GM18520 (cell line): ENCODE results near the gene C3orf18.

Experiments used
- ATAC-seq: cut with Tn5 transposase; IDR thresholded peaks from one replicate; pipeline ENCODE4 v1.9.1; 2021; ENCODE audit not compliant: unreplicated experiment

Gene C3orf18

GRCh38 chr3:50567386-50568167 is at the start of gene C3orf18:
Gene C3orf18, minus strand, starts transcription at chr3:50567747. Its CDS starts 2,048 bp downstream, at chr3:50565699.
- peak; percentile 81 for ATAC-seq

GRCh38 chr3:50616770-50617095 is 49.2 kb upstream of the C3orf18 start:
- peak; percentile 59 for ATAC-seq

GRCh38 chr3:50616003-50616769 is 48.6 kb upstream of the C3orf18 start:
- peak; percentile 38 for ATAC-seq

- no peak for ATAC-seq
Observed at GRCh38 chr3:50615190-50615589, 47.6 kb upstream of the C3orf18 start.

GRCh38 chr3:50612970-50613846 is 45.7 kb upstream of the C3orf18 start:
- no peak for ATAC-seq

GRCh38 chr3:50612234-50612882 is 44.8 kb upstream of the C3orf18 start:
- ATAC-seq: no peak

GRCh38 chr3:50611464-50612233 is 44.1 kb upstream of the C3orf18 start, which contains the start of gene CISH:
Gene CISH, minus strand, starts transcription at chr3:50611774. Its CDS starts 124 bp downstream, at chr3:50611650.
- peak; percentile 51 for ATAC-seq

- ATAC-seq: no peak
Observed at GRCh38 chr3:50610992-50611463, 43.5 kb upstream of the C3orf18 start.

- no peak for ATAC-seq
Observed at GRCh38 chr3:50610181-50610971, 42.8 kb upstream of the C3orf18 start.

GRCh38 chr3:50609763-50610085 is 42.2 kb upstream of the C3orf18 start:
- ATAC-seq: no peak

GRCh38 chr3:50609071-50609762 is 41.7 kb upstream of the C3orf18 start:
- ATAC-seq: no peak

GRCh38 chr3:50608278-50608677 is 40.7 kb upstream of the C3orf18 start:
- no peak for ATAC-seq

- ATAC-seq: no peak
Observed at GRCh38 chr3:50607271-50608091, 39.9 kb upstream of the C3orf18 start.

GRCh38 chr3:50606596-50606995 is 39.0 kb upstream of the C3orf18 start:
- ATAC-seq: no peak

- ATAC-seq: no peak
Observed at GRCh38 chr3:50605901-50606326, 38.4 kb upstream of the C3orf18 start.

GRCh38 chr3:50604628-50605588 is 37.4 kb upstream of the C3orf18 start:
- ATAC-seq: no peak
